GM12878 (cell line): ENCODE results near the gene EFCAB10. TPM values are rescaled to one million over a fixed set of nuclear protein-coding genes. Genes with fewer than 3 reads are reported as not detected.

Experiments used
- BACH1 ChIP-seq: fragments of 450-650 bp; IDR thresholded peaks from 2 replicates; pipeline ENCODE4 v1.6.1; 2017; ENCODE audit warnings: mild to moderate bottlenecking, borderline replicate concordance
- CHD2 ChIP-seq: IDR thresholded peaks from 2 replicates; pipeline ENCODE4 v1.6.1; 2011; ENCODE audit warnings: low read depth, low read length, improper control_type of control experiment, borderline replicate concordance
- CREB1 ChIP-seq: IDR thresholded peaks from 2 replicates; pipeline ENCODE4 v1.6.1; 2012; ENCODE audit warnings: low read depth, mild to moderate bottlenecking, inconsistent platforms
- E4F1 ChIP-seq: fragments of 450-650 bp; IDR thresholded peaks from 2 replicates; pipeline ENCODE4 v1.6.1; 2018; ENCODE audit warnings: borderline replicate concordance, mild to moderate bottlenecking; ENCODE audit not compliant: partially characterized antibody
- EED ChIP-seq: sonication (generic); IDR thresholded peaks from 2 replicates; pipeline ENCODE4 v1.6.1; 2016; ENCODE audit warnings: antibody characterized with exemption, low read depth
- EGR1 ChIP-seq, 2 experiments: IDR thresholded peaks; 1 replicate in 1 of 2; 2 replicates in 1 of 2; pipeline ENCODE4 v1.6.1; 2011 to 2012; ENCODE audit warnings: low read depth in 2 of 2, low read length in 2 of 2, borderline replicate concordance in 1 of 2, mild to moderate bottlenecking in 1 of 2, moderate library complexity in 1 of 2
- JUND ChIP-seq: IDR thresholded peaks from 2 replicates; pipeline ENCODE4 v1.6.1; 2012; ENCODE audit warnings: low read depth, mild to moderate bottlenecking, low read length, improper control_type of control experiment, moderate library complexity
- MEF2B ChIP-seq: fragments of 450-650 bp; IDR thresholded peaks from 2 replicates; pipeline ENCODE4 v1.6.1; 2018; ENCODE audit warnings: mild to moderate bottlenecking, moderate library complexity; ENCODE audit not compliant: partially characterized antibody, poor library complexity, severe bottlenecking
- MYB ChIP-seq: fragments of 150-350 bp; IDR thresholded peaks from 2 replicates; pipeline ENCODE4 v1.6.1; 2014; ENCODE audit warnings: mild to moderate bottlenecking, low read depth, low read length, borderline replicate concordance
- NKRF ChIP-seq: fragments of 450-650 bp; conservative IDR thresholded peaks from 2 replicates; pipeline ENCODE4 v1.6.1; 2017; ENCODE audit warnings: mild to moderate bottlenecking, moderate library complexity
- NR2F1 ChIP-seq: fragments of 450-650 bp; conservative IDR thresholded peaks from 2 replicates; pipeline ENCODE4 v1.6.1; 2017; ENCODE audit warnings: mild to moderate bottlenecking
- PAX5 ChIP-seq: IDR thresholded peaks from 2 replicates; pipeline ENCODE4 v1.6.1; 2011; ENCODE audit warnings: low read depth, low read length, borderline replicate concordance
- RB1 ChIP-seq: fragments of 450-650 bp; formaldehyde crosslinking; IDR thresholded peaks from 2 replicates; pipeline ENCODE4 v1.6.1; 2017; ENCODE audit warnings: mild to moderate bottlenecking, borderline replicate concordance
- REST ChIP-seq: IDR thresholded peaks from 2 replicates; pipeline ENCODE4 v1.6.1; 2012; ENCODE audit warnings: mild to moderate bottlenecking, low read depth, low read length
- RUNX3 ChIP-seq: IDR thresholded peaks from 2 replicates; pipeline ENCODE4 v1.6.1; 2012; ENCODE audit warnings: low read length, inconsistent platforms
- SKIL ChIP-seq: fragments of 450-650 bp; IDR thresholded peaks from 2 replicates; pipeline ENCODE4 v1.6.1; 2017; ENCODE audit warnings: mild to moderate bottlenecking, low read depth, inconsistent platforms; ENCODE audit not compliant: poor library complexity, severe bottlenecking
- YBX1 ChIP-seq: fragments of 450-650 bp; IDR thresholded peaks from 2 replicates; pipeline ENCODE4 v1.6.1; 2016; ENCODE audit warnings: antibody characterized with exemption
- ZNF217 ChIP-seq: fragments of 450-650 bp; IDR thresholded peaks from 2 replicates; pipeline ENCODE4 v1.6.1; 2017; ENCODE audit warnings: antibody characterized with exemption, mild to moderate bottlenecking
- polyA plus RNA-seq, 11 experiments: library from polyadenylated mRNA; depleted of rRNA in 4 of 11; unstranded in 6 of 11; stranded (reverse) in 5 of 11; fragments of >200 nt; fragmentation: Nextera tagmentation in 4 of 11; fragmentation: Illumina TruSeq in 1 of 11; extraction: Ambion mirVana in 4 of 11; extraction: Trizol in 1 of 11; gene quantifications; 1 replicate in 1 of 11; 2 replicates in 10 of 11; pipeline versions ENCODE4 v1.2.1 to v1.2.3, GENCODE V29; 2011 to 2016; ENCODE audit warnings: inconsistent platforms in 2 of 11, missing spikeins in 2 of 11, low read depth in 1 of 11
- total RNA-seq, 4 experiments: library from RNA; depleted of rRNA in 3 of 4; stranded (reverse); fragments of >200 nt in 3 of 4; fragmentation: Illumina TruSeq in 1 of 4; extraction: Trizol in 1 of 4; gene quantifications; 2 replicates each; pipeline versions ENCODE4 v1.2.1 to v1.2.3, GENCODE V29; 2013 to 2021

EFCAB10 gene
- total and polyA plus RNA-seq, 10 of the 15 experiments (the other 5 are each of a cell fraction or from before 2014, with no cell fraction given): 0.38 to 1.0 (median 0.54) TPM; not detected in 6

GRCh38 chr7:105531792-105532671 lies 49.3 kb downstream of the EFCAB10 start, which contains the start of gene RINT1 (continued):
- TF ChIP-seq PAX5 (peak; percentile 56; the same call in 1 of the 2 replicates), RUNX3 (peak; percentile 46; the same call in 1 of the 2 replicates), YBX1 (no peak), SKIL (no peak), RB1 (peak; percentile 90; the same call in 1 of the 2 replicates), E4F1 (peak; percentile 11), EGR1 (IDR thresholded peaks at IDR 0.05; ENCODE audit: borderline replicate concordance in 1 of 2, low read depth in 2 of 2, low read length in 2 of 2) (peak in 1 of 2 experiments; percentile 87; a peak in 2 of 3 replicates), MYB (0 out of 2 replicates have a peak, but pooled peaks have one; percentile 29), BACH1 (peak; percentile 91), NR2F1 (peak; percentile 52), CHD2 (0 out of 2 replicates have a peak, but pooled peaks have one; percentile 61), JUND (no peak), ZNF217 (0 out of 2 replicates have a peak, but pooled peaks have one; percentile 30), REST (no peak; the same call in 1 of the 2 replicates), MEF2B (peak; percentile 81), CREB1 (peak; percentile 65; the same call in 1 of the 2 replicates), EED (peak; percentile 35; the same call in 1 of the 2 replicates), NKRF (peak; percentile 91)
